ENCODE results near the gene TESK2.

Gene TESK2

GRCh38 chr1:45302505-45303150 is 188.3 kb downstream of the TESK2 start:
- H3K4me3 ChIP-seq (ENCODE audit: control insufficient read depth, low read depth, low read length) = peak overlapping the region; percentile 59
- DNase-seq (ENCODE audit: low read depth) = no peak
- TF ChIP-seq CTCF (IDR thresholded peaks at IDR 0.05; ENCODE audit: control insufficient read depth, insufficient read depth, low read depth, low read length, missing control alignments) = no peak

- TF ChIP-seq CTCF (IDR thresholded peaks at IDR 0.05; ENCODE audit: control insufficient read depth, insufficient read depth, low read depth, low read length, missing control alignments) = no peak
- no peak overlapping the region for H3K4me3 ChIP-seq (ENCODE audit: control insufficient read depth, low read depth, low read length)
- no peak for DNase-seq (ENCODE audit: low read depth)
These were observed 190.3 kb downstream of the TESK2 start for GRCh38 chr1:45300669-45300997.

GRCh38 chr1:45299981-45300668 is 190.8 kb downstream of the TESK2 start:
- H3K4me3 ChIP-seq (ENCODE audit: control insufficient read depth, low read depth, low read length) = no peak overlapping the region
- peak; percentile 73 for TF ChIP-seq CTCF (IDR thresholded peaks at IDR 0.05; ENCODE audit: control insufficient read depth, insufficient read depth, low read depth, low read length, missing control alignments)
- peak; percentile 41 for DNase-seq (ENCODE audit: low read depth)

- TF ChIP-seq CTCF (IDR thresholded peaks at IDR 0.05; ENCODE audit: control insufficient read depth, insufficient read depth, low read depth, low read length, missing control alignments) = no peak
- H3K4me3 ChIP-seq (ENCODE audit: control insufficient read depth, low read depth, low read length) = no peak overlapping the region
- DNase-seq (ENCODE audit: low read depth) = no peak
These were observed 191.7 kb downstream of the TESK2 start for GRCh38 chr1:45299296-45299695.

GRCh38 chr1:45297666-45298356 is 193.2 kb downstream of the TESK2 start:
- TF ChIP-seq CTCF (IDR thresholded peaks at IDR 0.05; ENCODE audit: control insufficient read depth, insufficient read depth, low read depth, low read length, missing control alignments) = no peak
- no peak overlapping the region for H3K4me3 ChIP-seq (ENCODE audit: control insufficient read depth, low read depth, low read length)
- DNase-seq (ENCODE audit: low read depth) = no peak
